HEK293 (cell line): ENCODE results near the gene SLC48A1.

ENCODE experiments used
- CTCF ChIA-PET: fragments of 350-600 bp; formaldehyde crosslinking; extraction: SDS; loops from one replicate; lab custom pipeline; 2021; ENCODE audit warnings: antibody characterized with exemption; lab: Yijun Ruan, JAX
- POLR2A ChIA-PET: fragments of 300-600 bp; formaldehyde crosslinking; extraction: SDS; loops from one replicate; lab custom pipeline; 2020; ENCODE audit warnings: antibody characterized with exemption, inconsistent platforms; lab: Yijun Ruan, JAX
- H3K27ac ChIP-seq: fragments of 200-500 bp; sonication (Bioruptor generic); 2 replicates; pipeline ENCODE4 v1.5.1; 2014; ENCODE audit warnings: low read depth, low read length, control low read depth, inconsistent platforms; ENCODE audit errors: extremely low read depth
- H3K36me3 ChIP-seq, 2 experiments: fragments of 200-500 bp in 1 of 2; sonication (Bioruptor generic) in 1 of 2; 1 replicate in 1 of 2; 2 replicates in 1 of 2; pipeline ENCODE4 v1.5.1; 2014 to 2017; ENCODE audit warnings: inconsistent platforms in 2 of 2, low read length in 2 of 2; ENCODE audit not compliant: control insufficient read depth in 2 of 2, insufficient read depth in 1 of 2
- H3K4me1 ChIP-seq: fragments of 200-500 bp; sonication (Bioruptor generic); 2 replicates; pipeline ENCODE4 v1.5.1; 2014; ENCODE audit warnings: mild to moderate bottlenecking, low read length, inconsistent platforms; ENCODE audit not compliant: control insufficient read depth, insufficient read depth
- H3K4me3 ChIP-seq: 2 replicates; pipeline ENCODE4 v1.5.1; 2011; ENCODE audit warnings: low read depth, mild to moderate bottlenecking, control low read depth, low read length, moderate library complexity
- H3K9me3 ChIP-seq: fragments of 200-500 bp; sonication (Bioruptor generic); 2 replicates; pipeline ENCODE4 v1.5.1; 2014; ENCODE audit warnings: low read depth, low read length, inconsistent platforms; ENCODE audit not compliant: control insufficient read depth, insufficient read depth
- MEIS1 ChIP-seq: sonication (generic); formaldehyde crosslinking; IDR thresholded peaks from 2 replicates; pipeline ENCODE4 v1.8.1; 2022; ENCODE audit warnings: missing genetic modification reagents, mild to moderate bottlenecking, borderline replicate concordance
- PATZ1 ChIP-seq: fragments of 450-650 bp; formaldehyde crosslinking; IDR thresholded peaks from 2 replicates; pipeline ENCODE4 v1.5.1; 2016; ENCODE audit warnings: missing biosample characterization, missing genetic modification characterization
- PBX3 ChIP-seq: sonication (generic); formaldehyde crosslinking; IDR thresholded peaks from 2 replicates; pipeline ENCODE4 v1.8.1; 2022; ENCODE audit warnings: mild to moderate bottlenecking, moderate library complexity, missing genetic modification reagents
- REST ChIP-seq: fragments of 450-650 bp; formaldehyde crosslinking; IDR thresholded peaks from 2 replicates; pipeline ENCODE4 v1.5.1; 2016; ENCODE audit warnings: missing biosample characterization, missing genetic modification characterization
- SCRT2 ChIP-seq: fragments of 450-650 bp; formaldehyde crosslinking; IDR thresholded peaks from 2 replicates; pipeline ENCODE4 v1.5.1; 2016; ENCODE audit warnings: missing biosample characterization, missing genetic modification characterization
- SP3 ChIP-seq: fragments of 450-650 bp; formaldehyde crosslinking; IDR thresholded peaks from 2 replicates; pipeline ENCODE4 v1.5.1; 2016; ENCODE audit warnings: missing biosample characterization, missing genetic modification characterization
- TRIM28 ChIP-seq: IDR thresholded peaks from 2 replicates; pipeline ENCODE4 v1.6.1; 2011; ENCODE audit warnings: low read length, control low read depth, borderline replicate concordance
- ZBTB11 ChIP-seq: fragments of 450-650 bp; formaldehyde crosslinking; conservative IDR thresholded peaks from 2 replicates; pipeline ENCODE4 v1.5.1; 2016; ENCODE audit warnings: low read depth, missing biosample characterization, missing genetic modification characterization
- ZBTB21 ChIP-seq: fragments of 450-650 bp; formaldehyde crosslinking; IDR thresholded peaks from 2 replicates; pipeline ENCODE4 v1.5.1; 2017; ENCODE audit warnings: missing biosample characterization, missing genetic modification characterization
- ZEB2 ChIP-seq: fragments of 450-650 bp; formaldehyde crosslinking; IDR thresholded peaks from 2 replicates; pipeline ENCODE4 v1.5.1; 2016; ENCODE audit warnings: missing biosample characterization, missing genetic modification characterization
- ZNF133 ChIP-seq: fragments of 450-650 bp; formaldehyde crosslinking; IDR thresholded peaks from 2 replicates; pipeline ENCODE4 v1.5.1; 2016; ENCODE audit warnings: missing biosample characterization, missing genetic modification characterization
- ZNF214 ChIP-seq: fragments of 450-650 bp; formaldehyde crosslinking; IDR thresholded peaks from 2 replicates; pipeline ENCODE4 v1.5.1; 2017; ENCODE audit warnings: missing biosample characterization, mild to moderate bottlenecking, missing genetic modification characterization, borderline replicate concordance
- ZNF48 ChIP-seq: fragments of 450-650 bp; formaldehyde crosslinking; IDR thresholded peaks from 2 replicates; pipeline ENCODE4 v1.5.1; 2016; ENCODE audit warnings: missing biosample characterization, missing genetic modification characterization
- ZNF514 ChIP-seq: fragments of 450-650 bp; formaldehyde crosslinking; IDR thresholded peaks from 2 replicates; pipeline ENCODE4 v1.5.1; 2016; ENCODE audit warnings: missing biosample characterization, missing genetic modification characterization
- ZNF530 ChIP-seq: fragments of 450-650 bp; formaldehyde crosslinking; IDR thresholded peaks from 2 replicates; pipeline ENCODE4 v1.5.1; 2016; ENCODE audit warnings: low read depth, missing biosample characterization, missing genetic modification characterization
- ZNF549 ChIP-seq: fragments of 450-650 bp; IDR thresholded peaks from 2 replicates; pipeline ENCODE4 v1.5.1; 2018; ENCODE audit warnings: missing biosample characterization, missing genetic modification characterization, mild to moderate bottlenecking, inconsistent platforms, moderate library complexity
- ZNF555 ChIP-seq: fragments of 450-650 bp; formaldehyde crosslinking; conservative IDR thresholded peaks from 2 replicates; pipeline ENCODE4 v1.5.1; 2017; ENCODE audit warnings: missing biosample characterization, mild to moderate bottlenecking, missing genetic modification characterization, inconsistent platforms
- ZNF645 ChIP-seq: fragments of 450-650 bp; formaldehyde crosslinking; IDR thresholded peaks from 2 replicates; pipeline ENCODE4; 2016; ENCODE audit warnings: missing biosample characterization, missing genetic modification characterization
- ZNF701 ChIP-seq: fragments of 450-650 bp; formaldehyde crosslinking; IDR thresholded peaks from 2 replicates; pipeline ENCODE4 v1.5.1; 2016; ENCODE audit warnings: missing biosample characterization, missing genetic modification characterization
- ZNF747 ChIP-seq: fragments of 450-650 bp; formaldehyde crosslinking; IDR thresholded peaks from 2 replicates; pipeline ENCODE4 v1.5.1; 2016; ENCODE audit warnings: missing biosample characterization, missing genetic modification characterization
- ZNF785 ChIP-seq: fragments of 450-650 bp; formaldehyde crosslinking; IDR thresholded peaks from 2 replicates; pipeline ENCODE4 v1.5.1; 2016; ENCODE audit warnings: missing biosample characterization, missing genetic modification characterization
- ZNF830 ChIP-seq: fragments of 450-650 bp; IDR thresholded peaks from 2 replicates; pipeline ENCODE4 v1.5.0; 2018; ENCODE audit warnings: missing biosample characterization, missing genetic modification characterization, low read depth, mild to moderate bottlenecking, moderate library complexity
- ZSCAN30 ChIP-seq: fragments of 450-650 bp; IDR thresholded peaks from 2 replicates; pipeline ENCODE4 v1.5.1; 2018; ENCODE audit warnings: missing biosample characterization, mild to moderate bottlenecking, missing genetic modification characterization, moderate library complexity

SLC48A1 gene

GRCh38 chr12:47778881-47779280, 5.8 kb downstream of the SLC48A1 start:
- Histone ChIP-seq H3K4me3 (no peak overlapping the region), H3K4me1 (no peaks in the 10 kb centered on the region; the same call in 1 of the 2 replicates), H3K27ac (no peak overlapping the region), H3K36me3 (peaks cover 3 to 27% of the 10 kb centered on the region in 2 experiments; a peak in 1 of 3 replicates), H3K9me3 (no peaks in the 10 kb centered on the region)
- TF ChIP-seq TRIM28: no peak
- no peak for TF ChIP-seq ZNF48 (tag by site-specific recombination)
- TF ChIP-seq ZNF214: no peak
- TF ChIP-seq ZNF530 (tag by site-specific recombination): no peak
- no peak for TF ChIP-seq ZNF549 (tag by site-specific recombination)
- no peak for TF ChIP-seq PATZ1 (tag by site-specific recombination)
- no peak for TF ChIP-seq ZNF747 (tag by site-specific recombination)
- no peak for TF ChIP-seq SP3 (tag by site-specific recombination)
- TF ChIP-seq ZBTB11 (tag by site-specific recombination): no peak
- no peak for TF ChIP-seq MEIS1 (CRISPR knock-in tag)
- no peak for TF ChIP-seq ZNF514 (tag by site-specific recombination)
- no peak for TF ChIP-seq ZBTB21 (tag by site-specific recombination)
- no peak for TF ChIP-seq ZNF133 (tag by site-specific recombination)
- no peak for TF ChIP-seq ZNF555 (tag by site-specific recombination)
- no peak for TF ChIP-seq ZNF701
- TF ChIP-seq SCRT2 (tag by site-specific recombination): no peak
- no peak for TF ChIP-seq ZNF830 (tag by site-specific recombination)
- no peak for TF ChIP-seq PBX3
- no peak for TF ChIP-seq ZEB2 (tag by site-specific recombination)
- POLR2A ChIA-PET: interaction anchor here (0.6 to 1.6 kb wide), 7 partner anchors 9 to 1588 kb away, joined by 3 to 8 read pairs (median 6); partner anchors contain the start of genes RPAP3 and SPATS2
- CTCF ChIA-PET: interaction anchor here (0.6 to 19.6 kb wide), 18 partner anchors 11 to 1112 kb away, joined by 3 to 784 read pairs (median 5); partner anchors contain the start of genes ENDOU and RAPGEF3

GRCh38 chr12:47779301-47779942, 6.4 kb downstream of the SLC48A1 start:
- H3K9me3 ChIP-seq: no peaks in the 10 kb centered on the region
- H3K27ac ChIP-seq: no peak overlapping the region
- no peaks in the 10 kb centered on the region; the same call in 1 of the 2 replicates for H3K4me1 ChIP-seq
- peaks cover 3 to 32% of the 10 kb centered on the region in 2 experiments; a peak in 1 of 3 replicates for H3K36me3 ChIP-seq
- POLR2A ChIA-PET: interaction anchor here (0.8 to 1.6 kb wide), 8 partner anchors 10 to 73 kb away, joined by 3 to 8 read pairs (median 3); partner anchors contain the start of gene RPAP3
- CTCF ChIA-PET: interaction anchor here (0.6 to 19.6 kb wide), 18 partner anchors 11 to 1112 kb away, joined by 3 to 784 read pairs (median 5); partner anchors contain the start of genes ENDOU and RAPGEF3
- H3K4me3 ChIP-seq: no peak overlapping the region
- no peak for TF ChIP-seq ZNF785 (tag by site-specific recombination)
- no peak for TF ChIP-seq REST
- peak; percentile 58; the same call in 1 of the 2 replicates for TF ChIP-seq ZSCAN30 (tag by site-specific recombination)
- no peak for TF ChIP-seq ZNF514 (tag by site-specific recombination)
- TF ChIP-seq ZNF645 (tag by site-specific recombination): no peak
